AG04449 (cell line): Measurements from ENCODE around the gene KANSL1.
A peak's percentile ranks its signal among the peaks of the same experiment; 100 is the strongest.

Experiments used
- CTCF ChIA-PET: fragments of 350-600 bp; formaldehyde crosslinking; extraction: SDS; loops from one replicate; lab custom pipeline; 2021; ENCODE audit warnings: antibody characterized with exemption; lab: Yijun Ruan, JAX
- POLR2A ChIA-PET: fragments of 400-600, 350-600 bp; formaldehyde crosslinking; extraction: SDS; loops from one replicate; lab custom pipeline; 2020; ENCODE audit warnings: antibody characterized with exemption, inconsistent platforms; lab: Yijun Ruan, JAX
- DNase-seq: peaks from one replicate; pipeline ENCODE4 v3.0.0-alpha.2; 2010; ENCODE audit warnings: low read depth, low spot score
- H3K4me3 ChIP-seq: 2 replicates; pipeline ENCODE4 v1.5.1; 2011; ENCODE audit warnings: low read depth, mild to moderate bottlenecking, control low read depth, low read length
- TF ChIP-seq, protein P1 (sequence below): IDR thresholded peaks from one replicate; pipeline ENCODE4 v1.5.1; 2011; ENCODE audit warnings: mild to moderate bottlenecking, moderate library complexity, low read length, control low read depth, inconsistent platforms; ENCODE audit not compliant: insufficient read depth; ENCODE audit errors: missing control alignments

Gene KANSL1

GRCh38 chr17:46170639-46171429 lies 22.4 kb downstream of the KANSL1 start:
- DNase-seq: no peak
- TF ChIP-seq, protein P1, sequence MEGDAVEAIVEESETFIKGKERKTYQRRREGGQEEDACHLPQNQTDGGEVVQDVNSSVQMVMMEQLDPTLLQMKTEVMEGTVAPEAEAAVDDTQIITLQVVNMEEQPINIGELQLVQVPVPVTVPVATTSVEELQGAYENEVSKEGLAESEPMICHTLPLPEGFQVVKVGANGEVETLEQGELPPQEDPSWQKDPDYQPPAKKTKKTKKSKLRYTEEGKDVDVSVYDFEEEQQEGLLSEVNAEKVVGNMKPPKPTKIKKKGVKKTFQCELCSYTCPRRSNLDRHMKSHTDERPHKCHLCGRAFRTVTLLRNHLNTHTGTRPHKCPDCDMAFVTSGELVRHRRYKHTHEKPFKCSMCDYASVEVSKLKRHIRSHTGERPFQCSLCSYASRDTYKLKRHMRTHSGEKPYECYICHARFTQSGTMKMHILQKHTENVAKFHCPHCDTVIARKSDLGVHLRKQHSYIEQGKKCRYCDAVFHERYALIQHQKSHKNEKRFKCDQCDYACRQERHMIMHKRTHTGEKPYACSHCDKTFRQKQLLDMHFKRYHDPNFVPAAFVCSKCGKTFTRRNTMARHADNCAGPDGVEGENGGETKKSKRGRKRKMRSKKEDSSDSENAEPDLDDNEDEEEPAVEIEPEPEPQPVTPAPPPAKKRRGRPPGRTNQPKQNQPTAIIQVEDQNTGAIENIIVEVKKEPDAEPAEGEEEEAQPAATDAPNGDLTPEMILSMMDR: no peak
- POLR2A ChIA-PET: no interaction called here
- CTCF ChIA-PET: interaction anchor here (1.7 to 5.3 kb wide), 2 partner anchors 16 to 23 kb away, joined by 7 to 22 read pairs; partner anchors contain the start of gene KANSL1
- no peak overlapping the region for H3K4me3 ChIP-seq

GRCh38 chr17:46169913-46170638 lies 23.2 kb downstream of the KANSL1 start:
- no peak for DNase-seq
- CTCF ChIA-PET: interaction anchor here (5.3 kb wide), 1 partner anchor 23 kb away, joined by 22 read pairs; the partner anchor contains the start of gene KANSL1
- TF ChIP-seq, protein P1: no peak
- no peak overlapping the region for H3K4me3 ChIP-seq
- POLR2A ChIA-PET: no interaction called here

GRCh38 chr17:46167826-46168569 lies 25.2 kb downstream of the KANSL1 start:
- ChIA-PET POLR2A (no interaction called here), CTCF (interaction anchor here (1.0 kb wide), 2 partner anchors 17 to 25 kb away, joined by 3 to 7 read pairs; partner anchors contain the start of gene KANSL1)
- peak; percentile 72 for DNase-seq
- TF ChIP-seq, protein P1: no peak
- H3K4me3 ChIP-seq: no peak overlapping the region

DNA sequence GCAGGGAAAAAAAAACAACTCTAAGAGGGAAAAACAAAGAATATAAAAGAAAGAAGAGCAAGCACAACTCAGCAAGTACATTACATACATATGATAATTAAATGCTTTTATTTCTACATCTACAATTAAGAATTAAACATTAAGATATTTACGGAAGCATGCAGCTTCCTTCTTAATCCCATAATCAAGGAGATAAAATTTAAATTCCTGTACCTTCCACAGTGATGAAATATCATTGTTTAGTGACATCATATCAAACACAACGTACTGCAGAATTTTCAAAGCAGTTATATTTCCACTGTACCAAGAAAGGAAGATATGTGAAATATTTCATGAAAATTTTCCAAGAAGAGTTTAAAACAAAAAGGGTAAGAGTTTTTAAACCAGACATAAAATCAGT lies 26.0 kb downstream of the KANSL1 start:
- ChIA-PET POLR2A (no interaction called here), CTCF (interaction anchor here (1.0 to 1.3 kb wide), 4 partner anchors 16 to 122 kb away, joined by 3 to 7 read pairs (median 4); partner anchors contain the start of gene KANSL1)
- TF ChIP-seq, protein P1: no peak
- DNase-seq: no peak
- no peak overlapping the region for H3K4me3 ChIP-seq

- H3K4me3 ChIP-seq: no peak overlapping the region
- POLR2A ChIA-PET: no interaction called here
- CTCF ChIA-PET: interaction anchor here (1.3 kb wide), 2 partner anchors 26 to 121 kb away, joined by 4 read pairs; partner anchors contain the start of gene KANSL1
- DNase-seq: no peak
- TF ChIP-seq, protein P1: no peak
Measured at GRCh38 chr17:46166692-46167249, 26.5 kb downstream of the KANSL1 start.
